Psoas muscle (tissue), 8 donors: Measurements from ENCODE around the gene SPEM3. TPM values are rescaled to one million over a fixed set of nuclear protein-coding genes. Genes with fewer than 3 reads are reported as not detected.

Source experiments
- ATAC-seq, 4 donors: fragments of 200-7000 bp; cut with Tn5 transposase; one replicate each; pipeline ENCODE4 v1.9.1; 2020; ENCODE audit warnings: moderate library complexity in 3 of 4, mild to moderate bottlenecking in 2 of 4
- DNase-seq, 2 donors: peaks; one replicate each; pipeline ENCODE4 v3.0.0-alpha.2; 2020
- H3K27ac ChIP-seq: fragments of 200-600 bp; one replicate; pipeline ENCODE4 v1.8.0; 2022
- H3K27me3 ChIP-seq, 3 donors: fragments of 200-600 bp in 1 of 3; one replicate each; pipeline versions ENCODE4 v1.6.1 to v1.8.0; 2013 to 2022; ENCODE audit warnings: low read length in 2 of 3, mild to moderate bottlenecking in 2 of 3, moderate library complexity in 1 of 3; ENCODE audit not compliant: insufficient read depth in 3 of 3
- H3K36me3 ChIP-seq, 2 donors: fragments of 200-600 bp in 1 of 2; one replicate each; pipeline versions ENCODE4 v1.6.1 to v1.8.0; 2013 to 2022; ENCODE audit warnings: low read depth in 1 of 2, mild to moderate bottlenecking in 1 of 2, moderate library complexity in 1 of 2; ENCODE audit not compliant: insufficient read depth in 1 of 2
- H3K4me1 ChIP-seq: fragments of 200-600 bp; one replicate; pipeline ENCODE4 v1.8.0; 2022
- H3K4me3 ChIP-seq: fragments of 200-600 bp; one replicate; pipeline ENCODE4 v1.8.0; 2022; ENCODE audit warnings: mild to moderate bottlenecking
- H3K9me3 ChIP-seq: fragments of 200-600 bp; one replicate; pipeline ENCODE4 v1.8.0; 2022
- CTCF ChIP-seq: fragments of 200-600 bp; IDR thresholded peaks from one replicate; pipeline ENCODE4 v1.8.0; 2022; ENCODE audit warnings: antibody characterized with exemption
- WGBS, 3 donors: extraction: QIAGEN DNeasy Blood & Tissue Kit; methylation state at CpG; one replicate each; pipeline versions ENCODE4 v1.1.6 to v1.1.7; 2013; 5-methylcytosine and 5-hydroxymethylcytosine counted together
- intact Hi-C, 2 donors: fragments of 100-400 bp; cut with DNase I; formaldehyde crosslinking; loops; one replicate each; pipeline versions ENCODE4 v1.11.0 to v1.14.2; 2022
- polyA plus RNA-seq, 3 donors: library from polyadenylated mRNA; stranded (reverse); fragments of 200-250 nt; gene quantifications; one replicate each; pipeline ENCODE4 v1.2.3, GENCODE V29; 2013
- total RNA-seq, 4 donors: library from RNA; stranded (reverse); fragmentation: NEBNext Ultra II Directional in 2 of 4; extraction: Animal tissue kit (Norgen Biotek cat#: 25700) in 2 of 4; gene quantifications; one replicate each; pipeline versions ENCODE4 v1.2.1 to v1.2.4, GENCODE V29; 2021 to 2023
- donor health status: healthy with polysubstance abuse.
- donor health status: DM: no; HTN: no; CAD: no; lungs with moderate emphysema.
- donor health status: Bipolar disorder and iron deficiency.
- donor health status: healthy.
- donor health status: DM: yes; HTN: yes; CAD: no.
- donor health status: DM: no; HTN: no; CAD: no.
- donor health status: DM: no; HTN: no; CAD: no.
- donor health status: DM: yes; HTN: yes; CAD: no.

SPEM3 gene
- total and polyA plus RNA-seq, 7 donors, result 0.01 TPM; not detected in 6

- peaks cover 27% of the 10 kb centered on the region for H3K4me1 ChIP-seq
- no peak for TF ChIP-seq CTCF
- H3K27ac ChIP-seq, result peak overlapping the region; percentile 66
- intact Hi-C loops, result no loop called here
- no peak for ATAC-seq
- H3K27me3 ChIP-seq, result no peaks in the 10 kb centered on the region
- peaks cover 0 to 47% of the 10 kb centered on the region in 2 donors for H3K36me3 ChIP-seq
- H3K4me3 ChIP-seq, result no peak overlapping the region
- DNase-seq, result no peak
- no peaks in the 10 kb centered on the region for H3K9me3 ChIP-seq
- WGBS, 3 donors, result 59 to 65% (median 62%) methylated on average over 9 of the region's 9 CpGs
Measured at GRCh38 chr17:7466318-7466638, 37.6 kb downstream of the SPEM3 start.

GRCh38 chr17:7466639-7467341 is 38.1 kb downstream of the SPEM3 start:
- peak; percentile 83 to 90 for DNase-seq
- Histone ChIP-seq H3K27me3 (no peaks in the 10 kb centered on the region), H3K36me3 (peaks cover 0 to 44% of the 10 kb centered on the region in 2 donors), H3K4me1 (peaks cover 31% of the 10 kb centered on the region), H3K9me3 (no peaks in the 10 kb centered on the region), H3K27ac (peak overlapping the region; percentile 66), H3K4me3 (no peak overlapping the region)
- peak; percentile 62 to 73 (median 66) for ATAC-seq
- intact Hi-C loops, result no loop called here
- no peak for TF ChIP-seq CTCF
- WGBS, 3 donors, result 40 to 68% (median 48%) methylated on average over 15 to 16 of the region's 16 CpGs

- DNase-seq, result no peak
- no peak overlapping the region for H3K4me3 ChIP-seq
- WGBS, 3 donors, result 90 to 96% (median 90%) methylated on average over 3 of the region's 3 CpGs
- peak overlapping the region; percentile 66 for H3K27ac ChIP-seq
- no peak for TF ChIP-seq CTCF
- H3K36me3 ChIP-seq, result peaks cover 0 to 37% of the 10 kb centered on the region in 2 donors
- intact Hi-C loops, result no loop called here
- ATAC-seq, result no peak
- no peaks in the 10 kb centered on the region for H3K27me3 ChIP-seq
- H3K9me3 ChIP-seq, result no peaks in the 10 kb centered on the region
- H3K4me1 ChIP-seq, result peaks cover 31% of the 10 kb centered on the region
Measured at GRCh38 chr17:7467498-7467897, 38.8 kb downstream of the SPEM3 start.

- DNase-seq, result no peak
Measured at GRCh38 chr17:7468290-7468689, 39.6 kb downstream of the SPEM3 start.

More at GRCh38 chr17:7468290-7468689, 39.6 kb downstream of the SPEM3 start:
- H3K27ac ChIP-seq, result peak overlapping the region; percentile 23
- no peaks in the 10 kb centered on the region for H3K27me3 ChIP-seq
- no peaks in the 10 kb centered on the region for H3K9me3 ChIP-seq
- ATAC-seq, result no peak
- H3K4me1 ChIP-seq, result peaks cover 32% of the 10 kb centered on the region
- H3K36me3 ChIP-seq, result peaks cover 0 to 31% of the 10 kb centered on the region in 2 donors
- WGBS, 3 donors, result 90 to 95% (median 94%) methylated on average over 11 of the region's 11 CpGs
- TF ChIP-seq CTCF, result no peak
- intact Hi-C loops, result no loop called here
- no peak overlapping the region for H3K4me3 ChIP-seq
